Trophoblast cell (in vitro differentiated cells and primary cell): ENCODE measurements around the gene APOL4.
A peak's percentile ranks its signal among the peaks of the same experiment; 100 is the strongest.

Experiments
- DNase-seq, 2 donors: peaks; one replicate each; pipeline ENCODE4 v3.0.0-alpha.2; 2016
- H2AFZ ChIP-seq: 2 replicates; pipeline ENCODE4 v1.6.1; 2013; ENCODE audit warnings: low read length, moderate library complexity, mild to moderate bottlenecking; ENCODE audit not compliant: insufficient read depth, poor library complexity
- H2AK5ac ChIP-seq: 2 replicates; pipeline ENCODE4 v1.6.1; 2013; ENCODE audit warnings: mild to moderate bottlenecking, low read length
- H2BK120ac ChIP-seq: 2 replicates; pipeline ENCODE4 v1.6.1; 2013; ENCODE audit warnings: low read length, mild to moderate bottlenecking, moderate library complexity; ENCODE audit not compliant: insufficient read depth, poor library complexity
- H2BK12ac ChIP-seq: 2 replicates; pipeline ENCODE4 v1.6.1; 2013; ENCODE audit warnings: mild to moderate bottlenecking, low read length, moderate library complexity
- H2BK5ac ChIP-seq: 2 replicates; pipeline ENCODE4 v1.6.1; 2013; ENCODE audit warnings: low read length, low read depth, moderate library complexity, mild to moderate bottlenecking; ENCODE audit not compliant: poor library complexity
- H3K14ac ChIP-seq: 2 replicates; pipeline ENCODE4 v1.6.1; 2013; ENCODE audit warnings: mild to moderate bottlenecking, low read length
- H3K18ac ChIP-seq: 2 replicates; pipeline ENCODE4 v1.6.1; 2013; ENCODE audit warnings: mild to moderate bottlenecking, low read length
- H3K23ac ChIP-seq: 2 replicates; pipeline ENCODE4 v1.6.1; 2013; ENCODE audit warnings: low read length
- H3K27ac ChIP-seq: 2 replicates; pipeline ENCODE4 v1.5.1; 2013; ENCODE audit warnings: low read depth, mild to moderate bottlenecking, inconsistent platforms, low read length, moderate library complexity
- H3K27me3 ChIP-seq: 2 replicates; pipeline ENCODE4 v1.6.1; 2013; ENCODE audit warnings: inconsistent platforms, mild to moderate bottlenecking, low read length, moderate library complexity; ENCODE audit not compliant: insufficient read depth
- H3K36me3 ChIP-seq, 2 experiments: 1 replicate in 1 of 2; 2 replicates in 1 of 2; pipeline ENCODE4 v1.6.1; 2013; ENCODE audit warnings: low read length in 2 of 2, mild to moderate bottlenecking in 2 of 2, moderate library complexity in 1 of 2; ENCODE audit not compliant: insufficient read depth in 2 of 2, control insufficient read depth in 1 of 2
- H3K4ac ChIP-seq: 2 replicates; pipeline ENCODE4 v1.6.1; 2013; ENCODE audit warnings: low read depth, mild to moderate bottlenecking, low read length, moderate library complexity
- H3K4me1 ChIP-seq, 2 experiments: 1 replicate in 1 of 2; 2 replicates in 1 of 2; pipeline ENCODE4 v1.6.1; 2013; ENCODE audit warnings: low read length in 2 of 2, mild to moderate bottlenecking in 2 of 2, moderate library complexity in 1 of 2; ENCODE audit not compliant: insufficient read depth in 2 of 2, control insufficient read depth in 1 of 2
- H3K4me2 ChIP-seq: 2 replicates; pipeline ENCODE4 v1.6.1; 2013; ENCODE audit warnings: inconsistent platforms, mild to moderate bottlenecking, low read length, moderate library complexity
- H3K4me3 ChIP-seq: 2 replicates; pipeline ENCODE4 v1.5.1; 2013; ENCODE audit warnings: mild to moderate bottlenecking, low read depth, low read length, inconsistent platforms
- H3K79me1 ChIP-seq: one replicate; pipeline ENCODE4 v1.6.1; 2013; ENCODE audit warnings: low read length
- H3K79me2 ChIP-seq: 2 replicates; pipeline ENCODE4 v1.6.1; 2013; ENCODE audit warnings: low read length, mild to moderate bottlenecking; ENCODE audit not compliant: control insufficient read depth, insufficient read depth, poor library complexity
- H3K9ac ChIP-seq: 2 replicates; pipeline ENCODE4 v1.6.1; 2013; ENCODE audit warnings: mild to moderate bottlenecking, low read length
- H3K9me3 ChIP-seq: 2 replicates; pipeline ENCODE4 v1.6.1; 2013; ENCODE audit warnings: low read depth, mild to moderate bottlenecking, control low read depth, inconsistent platforms, low read length; ENCODE audit not compliant: insufficient read depth
- H4K12ac ChIP-seq: 2 replicates; pipeline ENCODE4 v1.6.1; 2013; ENCODE audit warnings: low read depth, mild to moderate bottlenecking, low read length, moderate library complexity
- H4K8ac ChIP-seq: 2 replicates; pipeline ENCODE4 v1.6.1; 2013; ENCODE audit warnings: low read depth, mild to moderate bottlenecking, low read length, moderate library complexity
- H4K91ac ChIP-seq: one replicate; pipeline ENCODE4 v1.6.1; 2013; ENCODE audit warnings: low read depth, mild to moderate bottlenecking, low read length, moderate library complexity
- WGBS: extraction: QIAGEN DNeasy Blood & Tissue Kit; methylation state at CpG from one replicate; pipeline ENCODE4 v1.1.7; 2013; ENCODE audit warnings: missing lambda C conversion rate; ENCODE audit not compliant: insufficient read length, insufficient coverage; ENCODE audit errors: extremely low coverage; 5-methylcytosine and 5-hydroxymethylcytosine counted together

APOL4 gene

DNA sequence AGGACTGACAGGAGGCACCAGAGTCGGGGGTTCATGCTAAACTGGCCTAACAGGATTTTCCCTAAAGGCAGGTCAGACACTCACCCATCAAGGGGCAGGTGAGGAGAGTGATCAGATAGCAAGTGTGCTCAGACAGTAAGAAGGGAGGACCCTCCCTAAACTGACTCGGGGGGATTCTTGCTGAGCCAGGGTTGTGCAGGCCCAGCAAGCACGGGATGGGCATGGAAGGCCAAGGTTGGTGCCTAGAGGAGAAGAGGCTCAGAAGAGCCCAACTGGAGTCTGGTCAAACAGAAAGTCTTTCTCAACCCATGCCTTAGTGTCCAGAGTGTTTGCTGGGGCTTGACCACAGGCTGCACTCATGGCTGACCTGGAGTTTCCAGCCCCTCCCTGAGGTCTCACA is 45.1 kb upstream of the APOL4 start:
- no peak overlapping the region for H4K8ac ChIP-seq
- no peak overlapping the region for H2AK5ac ChIP-seq
- H3K79me1 ChIP-seq, result no peaks in the 10 kb centered on the region
- H3K4me2 ChIP-seq, result no peak overlapping the region
- H3K9me3 ChIP-seq, result peaks cover 5% of the 10 kb centered on the region
- H3K14ac ChIP-seq, result no peak overlapping the region
- no peak overlapping the region for H3K18ac ChIP-seq
- H2BK12ac ChIP-seq, result no peak overlapping the region
- no peak overlapping the region for H3K23ac ChIP-seq
- H2BK120ac ChIP-seq, result no peak overlapping the region
- no peak for DNase-seq
- no peak overlapping the region for H3K4me3 ChIP-seq
- H3K27ac ChIP-seq, result no peak overlapping the region
- H3K79me2 ChIP-seq, result no peaks in the 10 kb centered on the region
- no peak overlapping the region for H3K4ac ChIP-seq
- no peaks in the 10 kb centered on the region for H3K27me3 ChIP-seq
- no CpG with 5 or more reads among the region's 3 CpGs for WGBS
- H2BK5ac ChIP-seq, result no peak overlapping the region
- no peak overlapping the region for H4K12ac ChIP-seq
- no peak overlapping the region for H4K91ac ChIP-seq
- no peak overlapping the region for H2AFZ ChIP-seq
- peaks cover 3 to 7% of the 10 kb centered on the region in 2 experiments for H3K4me1 ChIP-seq
- H3K9ac ChIP-seq, result no peak overlapping the region
- no peaks in the 10 kb centered on the region for H3K36me3 ChIP-seq

- H3K79me1 ChIP-seq, result no peaks in the 10 kb centered on the region
- no peak overlapping the region for H3K14ac ChIP-seq
- no peak for DNase-seq
- no peak overlapping the region for H3K4me2 ChIP-seq
- no peak overlapping the region for H4K12ac ChIP-seq
- no peak overlapping the region for H3K23ac ChIP-seq
- no peak overlapping the region for H2BK5ac ChIP-seq
- H3K79me2 ChIP-seq, result no peaks in the 10 kb centered on the region
- H2AFZ ChIP-seq, result no peak overlapping the region
- H3K27ac ChIP-seq, result no peak overlapping the region
- no peak overlapping the region for H3K18ac ChIP-seq
- no peaks in the 10 kb centered on the region for H3K27me3 ChIP-seq
- no peak overlapping the region for H3K4me3 ChIP-seq
- H3K9me3 ChIP-seq, result peaks cover 5% of the 10 kb centered on the region
- H2AK5ac ChIP-seq, result no peak overlapping the region
- H2BK12ac ChIP-seq, result no peak overlapping the region
- no peak overlapping the region for H2BK120ac ChIP-seq
- no peaks in the 10 kb centered on the region for H3K36me3 ChIP-seq
- WGBS, result no CpG with 5 or more reads among the region's 4 CpGs
- peaks cover 3 to 7% of the 10 kb centered on the region in 2 experiments for H3K4me1 ChIP-seq
- no peak overlapping the region for H4K91ac ChIP-seq
- no peak overlapping the region for H4K8ac ChIP-seq
- no peak overlapping the region for H3K4ac ChIP-seq
- no peak overlapping the region for H3K9ac ChIP-seq
Observed at GRCh38 chr22:36245805-36246356, 44.3 kb upstream of the APOL4 start.

DNA sequence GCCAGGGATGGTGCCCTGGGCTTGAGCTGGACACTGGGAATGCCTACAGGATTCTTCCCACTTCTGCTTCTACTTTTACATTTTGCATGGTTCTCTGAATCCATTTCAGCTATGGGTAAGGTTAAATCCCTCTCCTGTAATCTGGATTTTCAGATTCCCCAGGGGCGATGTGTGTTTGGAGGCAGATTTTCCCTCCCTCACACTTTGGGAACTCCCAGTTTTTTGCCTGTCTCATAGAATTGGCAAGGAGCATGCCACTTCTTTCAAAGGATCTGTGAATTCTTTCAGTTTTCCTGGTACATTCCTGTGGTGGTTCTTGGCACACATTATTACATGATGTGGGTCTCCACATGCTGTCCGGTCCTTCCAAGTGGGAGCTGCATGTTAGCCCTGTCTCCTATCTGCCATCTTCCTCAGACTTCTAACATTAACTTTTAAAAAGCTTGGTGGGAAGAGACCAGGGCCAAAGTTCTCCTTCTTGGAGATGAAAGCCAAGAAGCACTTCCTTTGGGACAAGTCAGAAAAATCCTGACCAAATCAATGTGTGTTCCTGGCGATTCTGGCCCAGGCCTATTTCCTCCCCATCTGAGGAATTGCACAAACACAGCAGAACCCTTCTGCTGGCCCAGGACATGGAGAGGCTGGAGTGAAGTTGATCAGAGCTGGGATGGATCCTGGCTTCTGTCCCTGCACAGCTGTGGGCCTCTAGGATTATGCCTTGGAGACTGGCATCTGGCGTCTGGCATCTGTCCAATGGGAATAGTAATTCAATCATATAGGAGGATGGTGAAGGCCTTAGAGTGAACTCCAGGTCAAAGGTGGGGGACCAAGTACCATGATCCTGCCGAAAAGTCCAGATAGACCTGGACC is 43.1 kb upstream of the APOL4 start:
- H2AK5ac ChIP-seq, result no peak overlapping the region
- peaks cover under 1% of the 10 kb centered on the region for H3K79me1 ChIP-seq
- no peak for DNase-seq
- H3K4me1 ChIP-seq, result peaks cover 5 to 7% of the 10 kb centered on the region in 2 experiments
- no peak overlapping the region for H2AFZ ChIP-seq
- no peak overlapping the region for H3K4ac ChIP-seq
- H3K36me3 ChIP-seq, result no peaks in the 10 kb centered on the region
- no peak overlapping the region for H2BK5ac ChIP-seq
- no peak overlapping the region for H2BK120ac ChIP-seq
- no peak overlapping the region for H3K14ac ChIP-seq
- peak overlapping the region; percentile 30 for H3K4me3 ChIP-seq
- no peak overlapping the region for H4K91ac ChIP-seq
- H3K27ac ChIP-seq, result no peak overlapping the region
- no peak overlapping the region for H4K12ac ChIP-seq
- no CpG with 5 or more reads among the region's 5 CpGs for WGBS
- H3K9ac ChIP-seq, result no peak overlapping the region
- H3K9me3 ChIP-seq, result peaks cover 5% of the 10 kb centered on the region
- H2BK12ac ChIP-seq, result no peak overlapping the region
- no peaks in the 10 kb centered on the region for H3K79me2 ChIP-seq
- H3K18ac ChIP-seq, result no peak overlapping the region
- H3K27me3 ChIP-seq, result no peaks in the 10 kb centered on the region
- no peak overlapping the region for H3K4me2 ChIP-seq
- no peak overlapping the region for H3K23ac ChIP-seq
- H4K8ac ChIP-seq, result no peak overlapping the region

- Histone ChIP-seq H3K9ac (no peak overlapping the region), H3K4me3 (no peak overlapping the region), H3K23ac (no peak overlapping the region), H3K79me2 (peaks cover under 1% of the 10 kb centered on the region), H3K18ac (no peak overlapping the region), H3K27me3 (no peaks in the 10 kb centered on the region), H2AK5ac (no peak overlapping the region), H3K4me2 (no peak overlapping the region), H4K91ac (no peak overlapping the region), H3K79me1 (peaks cover 4% of the 10 kb centered on the region), H3K9me3 (peaks cover 5% of the 10 kb centered on the region), H2BK5ac (no peak overlapping the region), H3K4me1 (peaks cover 9% of the 10 kb centered on the region in 2 experiments), H2BK120ac (no peak overlapping the region), H4K8ac (no peak overlapping the region), H3K27ac (no peak overlapping the region), H3K14ac (no peak overlapping the region), H3K36me3 (no peaks in the 10 kb centered on the region), H2AFZ (no peak overlapping the region), H4K12ac (no peak overlapping the region), H2BK12ac (no peak overlapping the region), H3K4ac (no peak overlapping the region)
- no CpG with 5 or more reads among the region's 5 CpGs for WGBS
- DNase-seq, result no peak
Observed at GRCh38 chr22:36243986-36244385, 42.4 kb upstream of the APOL4 start.
